ENCODE data around the gene MB.

MB gene

DNA sequence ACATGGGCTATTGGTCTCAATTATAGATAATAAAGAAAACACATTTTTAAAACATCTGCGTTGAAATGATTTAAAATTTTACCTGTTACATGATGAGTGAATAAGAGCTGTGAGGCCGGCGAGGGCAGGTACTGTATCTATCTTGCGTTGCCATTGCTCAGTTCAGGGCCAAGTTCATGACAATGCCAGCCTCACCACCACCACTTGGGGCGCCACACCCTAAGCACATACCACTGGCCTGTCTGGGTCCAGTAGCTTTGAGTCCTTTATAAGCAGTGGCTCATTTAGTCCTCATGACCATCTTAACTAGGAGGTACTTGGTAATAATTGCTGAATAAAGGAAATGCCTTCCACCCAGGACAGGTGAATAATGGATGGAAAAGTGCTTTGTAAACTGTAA lies 14.5 kb upstream of the MB start:
- in situ Hi-C loops (cut with MboI; ENCODE audit: low pct_unique_long_range_greater_than_20kb, low sequenced_read_pairs, unreplicated experiment): no loop called here
- DNase-seq (ENCODE audit: low spot score): peak; percentile 54
- peak; percentile 58 for TF ChIP-seq CTCF (IDR thresholded peaks at IDR 0.05; ENCODE audit: extremely low read depth, insufficient read depth, missing control alignments)

GRCh38 chr22:35630891-35631290 lies 13.8 kb upstream of the MB start:
- no peak for DNase-seq (ENCODE audit: low spot score)
- TF ChIP-seq CTCF (IDR thresholded peaks at IDR 0.05; ENCODE audit: extremely low read depth, insufficient read depth, missing control alignments): no peak
- in situ Hi-C loops (cut with MboI; ENCODE audit: low pct_unique_long_range_greater_than_20kb, low sequenced_read_pairs, unreplicated experiment): no loop called here

GRCh38 chr22:35630387-35630793 lies 13.3 kb upstream of the MB start:
- in situ Hi-C loops (cut with MboI; ENCODE audit: low pct_unique_long_range_greater_than_20kb, low sequenced_read_pairs, unreplicated experiment): no loop called here
- no peak for TF ChIP-seq CTCF (IDR thresholded peaks at IDR 0.05; ENCODE audit: extremely low read depth, insufficient read depth, missing control alignments)

DNA sequence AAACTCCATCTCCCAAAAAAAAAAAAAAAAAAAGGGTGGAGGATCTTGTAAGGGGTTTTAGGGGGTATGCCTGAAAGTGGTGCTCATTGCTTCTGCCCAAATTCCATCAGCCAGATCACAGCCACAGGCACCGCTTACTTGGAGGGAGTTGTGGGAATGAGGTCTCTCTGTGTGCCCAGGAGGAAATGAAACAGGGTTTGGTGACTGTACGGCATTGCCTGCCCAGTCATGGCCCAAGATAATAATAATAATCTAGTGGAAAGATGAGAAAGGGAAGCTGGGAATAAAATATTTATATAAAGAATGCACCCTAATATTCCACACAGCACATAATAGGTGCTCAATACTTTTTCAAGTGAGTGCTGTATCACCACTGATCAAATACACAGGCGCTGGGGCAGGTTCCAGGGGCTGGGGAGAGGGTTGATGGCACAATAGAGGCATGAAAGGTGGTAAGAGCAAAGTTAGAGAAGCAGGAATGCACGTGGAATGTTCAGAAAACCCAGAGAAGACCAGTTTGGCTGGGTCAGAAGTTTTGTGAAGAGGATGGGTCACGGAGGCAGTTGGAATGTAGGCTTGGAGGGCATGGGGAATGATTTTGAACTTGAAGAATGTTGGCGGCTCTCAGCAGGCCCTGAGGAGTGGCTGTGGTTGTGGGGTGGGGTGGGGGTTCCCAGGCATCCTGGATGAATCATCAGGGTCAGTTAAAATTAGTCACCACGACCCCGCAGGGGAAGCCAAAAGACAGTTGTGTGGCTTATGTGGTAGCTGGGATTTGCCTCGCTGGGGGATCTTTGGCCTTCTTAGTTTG lies 12.5 kb upstream of the MB start:
- in situ Hi-C loops (cut with MboI; ENCODE audit: low pct_unique_long_range_greater_than_20kb, low sequenced_read_pairs, unreplicated experiment): no loop called here
- TF ChIP-seq CTCF (IDR thresholded peaks at IDR 0.05; ENCODE audit: extremely low read depth, insufficient read depth, missing control alignments): no peak
- peak; percentile 74 for DNase-seq (ENCODE audit: low spot score)

More at GRCh38 chr22:35630387-35630793, 13.3 kb upstream of the MB start:
- DNase-seq (ENCODE audit: low spot score): peak; percentile 36

DNA sequence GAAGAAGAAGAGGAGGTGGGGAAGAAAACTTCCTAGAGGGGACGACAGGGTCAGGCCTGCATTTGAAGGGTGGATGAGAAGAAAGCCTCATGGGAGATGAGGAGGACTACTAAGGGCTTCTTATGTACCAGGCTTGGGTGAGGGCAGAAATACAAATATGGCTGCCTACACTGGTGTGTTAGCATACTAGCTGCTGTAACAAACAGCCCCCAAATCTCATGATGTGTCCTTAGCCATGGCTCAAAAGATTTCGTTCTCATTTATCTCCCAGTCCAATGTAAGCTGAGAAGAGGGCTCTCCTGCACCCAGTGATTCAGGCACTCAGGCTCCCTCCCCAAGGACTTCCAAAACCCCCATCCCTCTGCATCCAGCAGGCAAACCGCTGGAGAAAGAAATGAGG lies 11.6 kb upstream of the MB start:
- in situ Hi-C loops (cut with MboI; ENCODE audit: low pct_unique_long_range_greater_than_20kb, low sequenced_read_pairs, unreplicated experiment): no loop called here
- no peak for TF ChIP-seq CTCF (IDR thresholded peaks at IDR 0.05; ENCODE audit: extremely low read depth, insufficient read depth, missing control alignments)
- DNase-seq (ENCODE audit: low spot score): no peak

DNA sequence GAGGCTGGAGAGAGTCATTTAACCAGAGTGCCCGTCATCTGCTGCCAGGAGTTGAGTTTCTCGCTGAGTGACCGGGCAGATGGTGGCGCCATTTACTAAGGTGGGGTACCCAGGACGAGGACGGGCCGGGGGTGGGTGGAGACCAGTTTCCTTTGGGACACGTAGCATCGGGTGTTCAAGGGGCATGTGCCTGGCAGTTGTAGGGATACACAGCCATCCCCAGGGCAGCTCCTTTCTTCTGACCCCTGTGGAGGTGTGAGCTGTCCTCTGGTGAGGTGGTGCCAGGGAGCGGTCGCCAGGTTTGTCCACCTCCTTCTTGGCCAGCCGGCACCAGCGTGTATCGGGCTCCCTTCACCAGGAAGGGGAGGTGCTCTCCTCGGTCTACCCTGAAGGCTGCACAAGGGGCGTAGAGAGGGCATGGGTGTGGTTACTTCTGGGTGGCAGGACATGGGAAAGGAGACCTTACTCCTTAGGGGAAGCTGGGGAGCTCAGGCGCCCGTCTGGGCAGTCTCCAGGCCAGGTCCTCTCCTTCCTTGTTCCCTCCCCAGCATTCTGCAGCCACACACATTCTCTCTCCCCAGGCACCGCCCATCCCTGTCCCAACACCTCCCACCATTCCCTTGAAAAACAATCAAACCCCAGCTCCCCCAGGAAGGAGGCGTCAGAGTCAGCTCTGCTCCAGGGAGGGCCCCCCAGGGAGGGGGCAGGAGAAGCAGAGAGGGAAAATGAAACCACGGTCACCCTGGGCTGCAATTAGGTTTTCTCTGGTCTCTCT lies 10.3 kb upstream of the MB start:
- DNase-seq (ENCODE audit: low spot score): peak; percentile 75
- in situ Hi-C loops (cut with MboI; ENCODE audit: low pct_unique_long_range_greater_than_20kb, low sequenced_read_pairs, unreplicated experiment): no loop called here
- peak; percentile 76 for TF ChIP-seq CTCF (IDR thresholded peaks at IDR 0.05; ENCODE audit: extremely low read depth, insufficient read depth, missing control alignments)
